HG03280 (cell line): ENCODE data around the gene TTC14.
A peak's percentile ranks its signal among the peaks of the same experiment; 100 is the strongest.
"Not testable (repeated sequence)": the region's sequence is repeated elsewhere in the genome, so short reads cannot be mapped to it uniquely, and the experiment has no call there.

Experiments
- ATAC-seq: cut with Tn5 transposase; IDR thresholded peaks from one replicate; pipeline ENCODE4 v1.9.1; 2021; ENCODE audit warnings: mild to moderate bottlenecking, moderate library complexity; ENCODE audit not compliant: unreplicated experiment

TTC14 gene

GRCh38 chr3:180601688-180602666 lies at the start of gene TTC14:
TTC14 (plus strand) TSS chr3:180602163; CDS start chr3:180602262, 99 bp downstream.
- ATAC-seq: peak; percentile 98

- ATAC-seq: no peak
Observed at GRCh38 chr3:180563406-180563805, 38.6 kb upstream of the TTC14 start.

GRCh38 chr3:180564676-180565075 lies 37.3 kb upstream of the TTC14 start:
- ATAC-seq: no peak

GRCh38 chr3:180570238-180570637 lies 31.7 kb upstream of the TTC14 start:
- ATAC-seq: no peak

- no peak for ATAC-seq
Observed at GRCh38 chr3:180571831-180572598, 29.9 kb upstream of the TTC14 start.

GRCh38 chr3:180575571-180575970 lies 26.4 kb upstream of the TTC14 start:
- no peak for ATAC-seq

GRCh38 chr3:180580934-180581333 lies 21.0 kb upstream of the TTC14 start:
- no peak for ATAC-seq

GRCh38 chr3:180590396-180590795 lies 11.6 kb upstream of the TTC14 start:
- ATAC-seq: no peak

- not testable (repeated sequence) for ATAC-seq
Observed at GRCh38 chr3:180593631-180594030, 8.3 kb upstream of the TTC14 start.

- no peak for ATAC-seq
Observed at GRCh38 chr3:180594631-180595558, 7.1 kb upstream of the TTC14 start.

- ATAC-seq: no peak
Observed at GRCh38 chr3:180595559-180595935, 6.4 kb upstream of the TTC14 start.

GRCh38 chr3:180600473-180600872 lies 1.5 kb upstream of the TTC14 start:
- no peak for ATAC-seq

- no peak for ATAC-seq
Observed at GRCh38 chr3:180611006-180611405, 9.0 kb downstream of the TTC14 start.

- ATAC-seq: no peak
Observed at GRCh38 chr3:180612364-180612763, 10.4 kb downstream of the TTC14 start.

GRCh38 chr3:180615954-180616353 lies 14.0 kb downstream of the TTC14 start:
- no peak for ATAC-seq

- no peak for ATAC-seq
Observed at GRCh38 chr3:180617049-180617448, 15.1 kb downstream of the TTC14 start.

- not testable (repeated sequence) for ATAC-seq
Observed at GRCh38 chr3:180618563-180618962, 16.6 kb downstream of the TTC14 start.

GRCh38 chr3:180619723-180620122 lies 17.8 kb downstream of the TTC14 start:
- no peak for ATAC-seq

GRCh38 chr3:180624714-180625113 lies 22.8 kb downstream of the TTC14 start:
- ATAC-seq: peak; percentile 66

- ATAC-seq: peak; percentile 76
Observed at GRCh38 chr3:180626844-180627243, 24.9 kb downstream of the TTC14 start.

GRCh38 chr3:180630371-180630770 lies 28.4 kb downstream of the TTC14 start:
- no peak for ATAC-seq
